Loucy (cell line): ENCODE results near the gene LY86.
A peak's percentile ranks its signal among the peaks of the same experiment; 100 is the strongest.

Experiments
- H2AFZ ChIP-seq: fragments of 200-600 bp; sonication (generic); 2 replicates; pipeline ENCODE4 v1.6.0; 2016; ENCODE audit warnings: antibody characterized with exemption, mild to moderate bottlenecking, low read length, moderate library complexity
- H3F3A ChIP-seq: fragments of 200-600 bp; 2 replicates; pipeline ENCODE4 v1.6.0; 2016; ENCODE audit warnings: antibody characterized with exemption, low read depth, mild to moderate bottlenecking
- H3K27me3 ChIP-seq: fragments of 200-600 bp; sonication (generic); 2 replicates; pipeline ENCODE4 v1.6.1; 2014; ENCODE audit warnings: low read length, mild to moderate bottlenecking; ENCODE audit not compliant: insufficient read depth, poor library complexity, severe bottlenecking
- H3K36me3 ChIP-seq: fragments of 200-600 bp; sonication (generic); 2 replicates; pipeline ENCODE4 v1.6.1; 2016; ENCODE audit warnings: low read length; ENCODE audit not compliant: insufficient read depth
- H3K4me1 ChIP-seq: fragments of 200-600 bp; sonication (generic); 2 replicates; pipeline ENCODE4 v1.5.1; 2014; ENCODE audit warnings: low read length, mild to moderate bottlenecking; ENCODE audit not compliant: insufficient read depth, poor library complexity, severe bottlenecking
- H3K4me2 ChIP-seq: fragments of 200-600 bp; sonication (generic); 2 replicates; pipeline ENCODE4 v1.6.0; 2014; ENCODE audit warnings: antibody characterized with exemption, low read length, low read depth, mild to moderate bottlenecking; ENCODE audit not compliant: poor library complexity, severe bottlenecking
- H3K4me3 ChIP-seq: fragments of 200-600 bp; sonication (generic); 2 replicates; pipeline ENCODE4 v1.5.1; 2014; ENCODE audit warnings: low read length, mild to moderate bottlenecking, mixed read lengths; ENCODE audit not compliant: poor library complexity, severe bottlenecking
- H3K79me2 ChIP-seq: fragments of 200-600 bp; sonication (generic); 2 replicates; pipeline ENCODE4 v1.6.1; 2014; ENCODE audit warnings: low read length; ENCODE audit not compliant: insufficient read depth
- H3K9ac ChIP-seq: fragments of 200-600 bp; sonication (generic); 2 replicates; pipeline ENCODE4 v1.6.0; 2014; ENCODE audit warnings: mild to moderate bottlenecking, low read depth, low read length, moderate library complexity; ENCODE audit not compliant: poor library complexity, severe bottlenecking
- H3K9me2 ChIP-seq: fragments of 200-600 bp; sonication (generic); replicated peaks from 2 replicates; pipeline ENCODE4 v1.6.1; 2016; ENCODE audit warnings: low read depth, low read length, mixed read lengths
- H3K9me3 ChIP-seq: fragments of 200-600 bp; sonication (generic); 2 replicates; pipeline ENCODE4 v1.6.1; 2014; ENCODE audit warnings: mild to moderate bottlenecking, antibody characterized with exemption, low read length, low read depth; ENCODE audit not compliant: insufficient read depth
- H4K20me1 ChIP-seq: fragments of 200-600 bp; sonication (generic); 2 replicates; pipeline ENCODE4 v1.6.0; 2014; ENCODE audit warnings: antibody characterized with exemption, low read length, mild to moderate bottlenecking; ENCODE audit not compliant: insufficient read depth, poor library complexity, severe bottlenecking
- EZH2phosphoT487 ChIP-seq: fragments of 200-600 bp; IDR thresholded peaks from 2 replicates; pipeline ENCODE4 v1.6.1; 2018; ENCODE audit warnings: antibody characterized with exemption, mild to moderate bottlenecking, moderate library complexity, borderline replicate concordance
- TF ChIP-seq, protein P1 (sequence below): fragments of 200-600 bp; sonication (generic); conservative IDR thresholded peaks from 2 replicates; pipeline ENCODE4 v1.5.1; 2014; ENCODE audit warnings: mild to moderate bottlenecking, antibody characterized with exemption, low read length

Gene LY86

DNA sequence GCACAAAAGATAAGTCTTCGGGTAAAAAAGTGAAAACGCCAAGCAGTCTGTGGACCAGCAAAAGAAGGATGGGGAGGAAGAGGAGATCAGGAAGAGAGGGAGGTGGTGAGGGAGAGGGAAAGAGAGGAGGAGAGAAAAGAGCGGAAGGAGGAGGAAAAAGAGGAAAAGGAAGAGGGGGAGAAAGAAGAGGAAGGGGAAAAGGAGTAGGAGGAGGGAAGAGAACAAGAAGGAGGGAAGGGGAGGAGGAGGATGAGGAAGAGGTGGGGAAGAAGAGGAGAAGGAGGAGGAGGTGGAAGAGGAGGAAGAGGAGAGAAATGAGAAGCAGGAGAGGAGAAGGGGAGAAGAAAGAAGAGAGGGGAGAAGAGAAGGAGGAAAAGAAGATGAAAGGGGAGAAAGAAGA lies 6.5 kb downstream of the LY86 start:
- no peaks in the 10 kb centered on the region for H3K36me3 ChIP-seq
- H3K9me3 ChIP-seq, result no peaks in the 10 kb centered on the region
- H3K4me2 ChIP-seq, result peak overlapping the region; percentile 50
- peak overlapping the region; percentile 39; the same call in 1 of the 2 replicates for H2AFZ ChIP-seq
- H3K4me3 ChIP-seq, result no peak overlapping the region
- no peaks in the 10 kb centered on the region for H3K27me3 ChIP-seq
- H4K20me1 ChIP-seq, result no peaks in the 10 kb centered on the region
- H3F3A ChIP-seq, result no peaks in the 10 kb centered on the region
- no peaks in the 10 kb centered on the region for H3K9me2 ChIP-seq
- TF ChIP-seq, protein P1, sequence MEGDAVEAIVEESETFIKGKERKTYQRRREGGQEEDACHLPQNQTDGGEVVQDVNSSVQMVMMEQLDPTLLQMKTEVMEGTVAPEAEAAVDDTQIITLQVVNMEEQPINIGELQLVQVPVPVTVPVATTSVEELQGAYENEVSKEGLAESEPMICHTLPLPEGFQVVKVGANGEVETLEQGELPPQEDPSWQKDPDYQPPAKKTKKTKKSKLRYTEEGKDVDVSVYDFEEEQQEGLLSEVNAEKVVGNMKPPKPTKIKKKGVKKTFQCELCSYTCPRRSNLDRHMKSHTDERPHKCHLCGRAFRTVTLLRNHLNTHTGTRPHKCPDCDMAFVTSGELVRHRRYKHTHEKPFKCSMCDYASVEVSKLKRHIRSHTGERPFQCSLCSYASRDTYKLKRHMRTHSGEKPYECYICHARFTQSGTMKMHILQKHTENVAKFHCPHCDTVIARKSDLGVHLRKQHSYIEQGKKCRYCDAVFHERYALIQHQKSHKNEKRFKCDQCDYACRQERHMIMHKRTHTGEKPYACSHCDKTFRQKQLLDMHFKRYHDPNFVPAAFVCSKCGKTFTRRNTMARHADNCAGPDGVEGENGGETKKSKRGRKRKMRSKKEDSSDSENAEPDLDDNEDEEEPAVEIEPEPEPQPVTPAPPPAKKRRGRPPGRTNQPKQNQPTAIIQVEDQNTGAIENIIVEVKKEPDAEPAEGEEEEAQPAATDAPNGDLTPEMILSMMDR, result no peak
- TF ChIP-seq EZH2phosphoT487, result no peak
- peaks cover 43% of the 10 kb centered on the region for H3K4me1 ChIP-seq
- H3K79me2 ChIP-seq, result no peaks in the 10 kb centered on the region
- H3K9ac ChIP-seq, result no peak overlapping the region

DNA sequence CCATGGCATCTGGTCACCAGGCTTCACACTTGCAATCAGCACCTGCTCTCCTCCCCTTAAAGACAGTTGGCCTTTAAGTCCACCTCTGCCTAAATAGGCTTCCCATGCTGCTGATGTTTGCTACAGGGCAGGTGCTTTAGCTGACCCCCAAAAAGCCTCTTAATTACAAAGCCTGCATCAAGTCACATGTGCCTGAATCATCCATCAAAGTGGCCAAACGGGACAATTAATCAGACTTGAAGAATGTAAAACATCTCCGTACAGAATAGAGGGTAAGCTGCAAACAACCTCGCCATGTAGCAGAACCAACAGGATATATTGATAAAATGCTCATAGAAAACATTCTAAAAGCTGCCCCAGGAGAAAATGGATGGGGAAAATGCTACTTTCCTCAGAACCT lies 7.4 kb downstream of the LY86 start:
- Histone ChIP-seq H3K79me2 (no peaks in the 10 kb centered on the region), H3K36me3 (no peaks in the 10 kb centered on the region), H3K4me3 (no peak overlapping the region), H3K9ac (no peak overlapping the region), H3K4me2 (peak overlapping the region; percentile 50), H3F3A (no peaks in the 10 kb centered on the region), H4K20me1 (no peaks in the 10 kb centered on the region), H3K9me2 (no peaks in the 10 kb centered on the region), H3K4me1 (peaks cover 43% of the 10 kb centered on the region), H3K27me3 (no peaks in the 10 kb centered on the region), H2AFZ (peak overlapping the region; percentile 21; the same call in 1 of the 2 replicates), H3K9me3 (no peaks in the 10 kb centered on the region)
- TF ChIP-seq, protein P1, result no peak
- TF ChIP-seq EZH2phosphoT487, result no peak

- TF ChIP-seq EZH2phosphoT487, result no peak
- no peaks in the 10 kb centered on the region for H3F3A ChIP-seq
- no peaks in the 10 kb centered on the region for H3K79me2 ChIP-seq
- no peak overlapping the region for H3K4me3 ChIP-seq
- H3K9me3 ChIP-seq, result no peaks in the 10 kb centered on the region
- peaks cover 43% of the 10 kb centered on the region for H3K4me1 ChIP-seq
- no peaks in the 10 kb centered on the region for H3K27me3 ChIP-seq
- no peak overlapping the region for H3K9ac ChIP-seq
- H4K20me1 ChIP-seq, result no peaks in the 10 kb centered on the region
- no peak overlapping the region for H2AFZ ChIP-seq
- no peaks in the 10 kb centered on the region for H3K36me3 ChIP-seq
- no peaks in the 10 kb centered on the region for H3K9me2 ChIP-seq
- peak overlapping the region; percentile 50 for H3K4me2 ChIP-seq
Observed at GRCh38 chr6:6596529-6597328, 8.2 kb downstream of the LY86 start.

DNA sequence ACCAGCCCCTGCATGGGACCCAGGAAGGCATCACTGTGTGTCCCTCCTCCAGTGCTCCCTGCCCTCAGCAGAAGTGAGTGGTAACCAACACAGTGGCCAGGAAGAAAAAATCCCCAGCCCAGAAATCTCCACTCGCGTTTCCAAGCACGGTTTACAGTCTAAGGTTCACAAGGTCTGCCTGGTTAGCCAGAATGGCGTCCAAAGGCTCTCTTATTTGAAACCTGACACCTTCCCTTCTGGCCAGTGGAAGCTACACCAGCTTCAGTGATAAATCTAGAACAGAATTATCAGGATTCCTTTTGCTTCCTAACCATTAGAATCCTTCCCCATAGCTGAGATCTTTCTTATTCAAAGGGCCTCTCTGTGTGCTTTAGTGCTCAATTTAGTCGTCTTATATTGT lies 9.2 kb downstream of the LY86 start:
- no peaks in the 10 kb centered on the region for H3K9me2 ChIP-seq
- no peaks in the 10 kb centered on the region for H3K9me3 ChIP-seq
- H4K20me1 ChIP-seq, result no peaks in the 10 kb centered on the region
- TF ChIP-seq, protein P1, result no peak
- TF ChIP-seq EZH2phosphoT487, result no peak
- no peaks in the 10 kb centered on the region for H3K27me3 ChIP-seq
- H3K9ac ChIP-seq, result no peak overlapping the region
- no peak overlapping the region for H3K4me3 ChIP-seq
- H2AFZ ChIP-seq, result no peak overlapping the region
- no peaks in the 10 kb centered on the region for H3K79me2 ChIP-seq
- no peaks in the 10 kb centered on the region for H3F3A ChIP-seq
- H3K4me1 ChIP-seq, result peaks cover 38% of the 10 kb centered on the region
- H3K36me3 ChIP-seq, result no peaks in the 10 kb centered on the region
- no peak overlapping the region for H3K4me2 ChIP-seq
